Activated naive CD4-positive, alpha-beta T cell treated with Interleukin-2 at 50 U/mL for 16 hours (primary cell): ENCODE data around the gene DEFB121.
"Not testable (repeated sequence)": the region's sequence is repeated elsewhere in the genome, so short reads cannot be mapped to it uniquely, and the experiment has no call there.

Experiments
- DNase-seq: peaks from one replicate; pipeline ENCODE4 v3.0.0-alpha.2; 2020

Gene DEFB121, protein sequence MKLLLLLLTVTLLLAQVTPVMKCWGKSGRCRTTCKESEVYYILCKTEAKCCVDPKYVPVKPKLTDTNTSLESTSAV

DNA sequence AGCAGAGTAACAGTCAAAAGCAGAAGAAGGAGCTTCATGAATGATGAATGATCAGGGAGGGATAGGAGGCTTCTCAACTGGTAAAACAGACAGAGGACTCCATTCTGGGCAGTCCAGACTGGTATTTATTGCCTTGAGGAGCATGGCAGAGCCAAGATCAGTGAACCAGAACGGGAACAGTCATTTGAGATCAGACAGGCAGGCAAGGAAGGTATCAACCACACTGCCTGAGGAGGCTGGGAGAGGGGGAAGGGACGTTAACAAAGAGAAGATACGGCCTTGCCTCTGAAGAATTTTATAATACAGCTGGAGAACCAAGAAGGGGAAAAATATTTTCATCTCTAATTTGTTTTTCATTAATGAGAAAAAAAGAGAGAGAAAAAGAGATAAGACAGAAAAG is at the start of gene DEFB121:
Gene DEFB121, minus strand, starts transcription at position 101 of the 400 bp plus-strand sequence. Its CDS starts 63 bp downstream, at position 38.
- no peak for DNase-seq

DNA sequence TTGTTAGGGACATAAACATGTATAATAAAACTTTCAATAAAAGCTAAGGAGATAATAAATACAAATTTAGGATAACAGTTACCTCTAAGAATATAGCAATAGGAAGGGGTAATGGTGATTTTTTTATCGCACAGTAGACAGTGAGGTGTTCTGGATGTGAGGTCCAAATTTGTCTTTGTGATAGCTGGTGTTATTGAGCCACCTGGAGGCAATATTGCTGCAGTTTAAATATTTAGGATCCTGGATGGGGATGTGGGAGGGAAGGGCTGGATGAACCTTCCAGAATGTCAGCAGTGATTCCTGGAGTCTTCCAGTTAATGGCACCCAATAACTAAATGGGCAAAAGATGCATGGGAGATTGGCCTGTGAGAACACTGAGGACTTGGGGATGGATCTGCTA is 48.3 kb upstream of the DEFB121 start:
- DNase-seq: no peak

DNA sequence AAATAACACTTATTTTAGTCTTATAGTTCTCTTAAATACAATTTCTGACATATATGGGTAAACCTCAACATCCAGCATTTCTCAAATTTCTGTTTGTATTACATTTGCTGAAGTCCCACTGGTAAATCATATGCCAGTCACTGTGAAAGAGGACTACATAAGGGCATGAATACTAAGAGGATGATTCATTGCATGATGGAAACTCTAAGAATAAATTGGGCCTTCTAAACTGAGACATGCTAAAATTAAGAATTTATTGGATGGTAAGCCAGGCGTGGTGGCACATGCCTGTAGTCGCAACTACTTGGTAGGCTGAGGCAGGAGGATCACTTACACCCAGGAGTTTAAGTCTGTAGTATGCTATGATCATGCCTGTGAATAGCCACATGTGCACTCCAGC is 46.6 kb upstream of the DEFB121 start:
- no peak for DNase-seq

DNA sequence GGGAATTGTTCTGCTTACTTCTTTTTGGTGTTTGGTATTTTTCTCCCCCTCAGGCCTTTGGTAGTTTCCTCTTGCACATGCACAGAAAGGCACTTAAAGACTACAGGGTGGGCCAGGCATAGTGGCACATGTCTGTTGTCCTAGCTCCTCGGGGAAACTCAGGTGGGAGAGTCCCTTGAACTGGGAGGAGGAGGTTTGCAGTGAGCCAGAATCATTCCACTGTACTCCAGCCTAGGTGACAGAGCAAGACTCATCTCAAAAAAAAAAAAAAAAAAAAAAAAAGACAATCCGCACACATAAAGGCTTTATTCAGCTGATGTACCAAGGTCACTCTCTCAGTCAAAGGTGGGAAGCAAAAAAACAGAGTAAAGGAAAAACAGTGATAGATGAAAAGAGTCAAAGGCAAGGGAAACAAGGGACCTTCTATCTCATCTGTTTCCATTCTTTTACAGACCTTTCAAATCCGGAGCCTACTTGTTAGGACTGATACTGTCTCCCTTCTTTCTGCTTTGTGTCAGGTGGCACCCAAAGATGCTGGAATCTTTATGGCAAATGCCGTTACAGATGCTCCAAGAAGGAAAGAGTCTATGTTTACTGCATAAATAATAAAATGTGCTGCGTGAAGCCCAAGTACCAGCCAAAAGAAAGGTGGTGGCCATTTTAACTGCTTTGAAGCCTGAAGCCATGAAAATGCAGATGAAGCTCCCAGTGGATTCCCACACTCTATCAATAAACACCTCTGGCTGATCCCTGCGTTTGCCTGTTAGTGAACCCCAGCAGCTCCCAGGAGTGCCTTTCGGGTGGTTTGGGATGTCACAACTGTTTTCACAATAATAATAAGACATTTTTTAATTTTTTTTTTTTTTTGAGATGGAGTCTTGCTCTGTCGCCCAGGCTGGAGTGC is 43.7 kb upstream of the DEFB121 start:
- DNase-seq: no peak

DNA sequence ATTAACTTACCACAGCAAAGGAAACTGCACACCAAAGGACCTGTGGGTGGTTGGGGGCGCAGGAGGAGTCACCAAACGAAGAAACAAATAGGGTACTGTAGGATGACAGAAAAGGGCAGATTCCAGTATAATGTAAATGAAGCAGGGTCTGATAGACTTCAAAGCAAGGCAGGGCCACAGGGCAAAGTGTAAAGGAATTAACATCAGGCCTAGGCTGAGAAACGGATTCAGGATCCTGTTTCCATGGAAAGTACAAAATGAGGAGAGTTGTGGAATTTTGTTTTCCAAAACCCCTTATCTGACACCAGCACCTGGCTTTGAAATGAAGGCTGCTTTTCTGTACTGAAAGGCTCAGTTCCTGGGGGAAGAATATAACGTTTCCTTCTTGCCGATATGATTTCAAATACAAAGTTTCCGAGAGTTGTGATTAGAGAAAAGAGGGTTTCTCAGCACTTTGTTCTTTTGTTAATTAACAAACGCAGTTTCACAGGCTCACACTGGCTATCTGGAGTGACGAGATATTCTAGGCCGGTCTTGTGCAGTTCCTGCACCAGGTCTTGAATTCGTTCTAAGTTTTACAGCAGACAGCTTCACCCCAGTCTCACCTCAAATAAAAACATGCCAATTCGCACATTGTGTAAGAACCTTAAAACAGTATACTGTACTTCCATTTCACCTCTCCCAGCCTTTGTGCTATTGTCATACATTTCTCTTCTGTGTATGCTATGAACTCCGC is 40.2 kb upstream of the DEFB121 start:
- no peak for DNase-seq

DNA sequence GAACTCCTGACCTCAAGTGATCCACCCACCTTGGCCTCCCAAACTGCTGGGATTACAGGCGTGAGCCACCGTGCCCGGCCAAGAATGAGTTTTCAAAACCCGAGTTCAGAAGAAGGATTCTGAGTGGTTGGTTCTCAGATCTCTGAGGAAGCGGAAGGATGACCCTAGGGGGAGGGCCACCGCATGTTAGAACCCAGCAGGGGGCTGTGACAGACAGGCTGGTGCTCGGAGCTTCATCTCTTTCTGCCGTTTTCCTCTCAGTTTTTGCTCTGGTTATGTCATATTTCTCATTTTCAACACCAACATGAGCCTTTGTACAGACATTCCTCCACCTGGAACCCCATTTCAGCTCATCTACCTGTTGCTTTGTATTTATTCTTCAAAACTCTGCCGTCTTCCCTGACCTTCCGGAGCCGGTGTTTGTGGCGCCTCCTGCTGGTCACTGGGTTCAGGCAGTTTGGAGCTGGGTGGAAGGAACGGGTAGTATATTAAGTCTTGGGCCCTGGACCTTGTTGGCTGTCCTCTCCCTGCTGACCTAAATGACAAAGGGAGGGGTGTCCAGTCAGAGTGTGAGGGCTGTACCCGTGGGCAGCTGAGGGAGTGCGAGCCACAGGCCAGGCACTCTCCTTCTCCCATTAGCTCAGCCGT is 34.1 kb upstream of the DEFB121 start, which contains the start of gene DEFB123:
Gene DEFB123, plus strand, starts transcription at position 621 of the 648 bp plus-strand sequence. CDS start 67 bp downstream, outside the sequence.
- DNase-seq: no peak

DNA sequence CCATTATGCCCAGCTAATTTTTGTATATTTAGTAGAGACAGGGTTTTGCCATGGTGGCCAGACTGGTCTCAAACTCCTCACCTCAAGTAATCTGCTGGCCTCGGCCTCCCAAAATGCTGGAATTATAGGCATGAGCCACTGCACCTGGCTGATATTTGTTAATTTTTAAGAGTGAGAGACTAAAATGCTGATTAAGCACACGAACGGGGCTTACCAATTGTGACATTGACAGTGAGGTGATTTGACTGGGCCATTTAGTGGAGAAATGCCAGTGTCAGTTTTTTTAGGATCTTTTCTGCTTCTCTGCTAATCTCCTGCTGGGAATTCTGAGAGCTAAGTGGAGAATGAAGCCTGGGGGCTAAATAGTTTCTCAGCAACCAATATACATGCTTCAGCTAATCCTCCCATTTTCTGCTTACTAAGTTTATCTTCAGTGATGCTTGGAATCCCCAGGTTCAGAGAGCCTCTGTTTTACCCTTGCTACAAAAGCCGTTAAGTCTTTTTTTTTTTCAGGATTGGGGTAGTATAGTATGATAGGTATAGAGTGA is 24.6 kb upstream of the DEFB121 start:
- no peak for DNase-seq

DNA sequence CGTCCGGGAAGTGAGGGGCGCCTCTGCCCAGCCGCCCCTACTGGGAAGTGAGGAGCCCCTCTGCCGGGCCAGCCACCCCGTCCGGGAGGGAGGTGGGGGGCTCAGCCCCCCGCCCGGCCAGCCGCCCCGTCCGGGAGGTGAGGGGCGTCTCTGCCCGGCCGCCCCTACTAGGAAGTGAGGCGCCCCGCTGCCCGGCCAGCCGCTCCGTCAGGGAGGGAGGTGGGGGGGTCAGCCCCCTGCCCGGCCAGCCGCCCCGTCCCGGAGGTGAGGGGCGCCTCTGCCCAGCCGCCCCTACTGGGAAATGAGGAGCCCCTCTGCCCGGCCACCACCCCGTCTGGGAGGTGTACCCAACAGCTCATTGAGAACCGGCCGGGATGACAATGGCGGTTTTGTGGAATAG is 21.6 kb upstream of the DEFB121 start:
- DNase-seq: not testable (repeated sequence)

DNA sequence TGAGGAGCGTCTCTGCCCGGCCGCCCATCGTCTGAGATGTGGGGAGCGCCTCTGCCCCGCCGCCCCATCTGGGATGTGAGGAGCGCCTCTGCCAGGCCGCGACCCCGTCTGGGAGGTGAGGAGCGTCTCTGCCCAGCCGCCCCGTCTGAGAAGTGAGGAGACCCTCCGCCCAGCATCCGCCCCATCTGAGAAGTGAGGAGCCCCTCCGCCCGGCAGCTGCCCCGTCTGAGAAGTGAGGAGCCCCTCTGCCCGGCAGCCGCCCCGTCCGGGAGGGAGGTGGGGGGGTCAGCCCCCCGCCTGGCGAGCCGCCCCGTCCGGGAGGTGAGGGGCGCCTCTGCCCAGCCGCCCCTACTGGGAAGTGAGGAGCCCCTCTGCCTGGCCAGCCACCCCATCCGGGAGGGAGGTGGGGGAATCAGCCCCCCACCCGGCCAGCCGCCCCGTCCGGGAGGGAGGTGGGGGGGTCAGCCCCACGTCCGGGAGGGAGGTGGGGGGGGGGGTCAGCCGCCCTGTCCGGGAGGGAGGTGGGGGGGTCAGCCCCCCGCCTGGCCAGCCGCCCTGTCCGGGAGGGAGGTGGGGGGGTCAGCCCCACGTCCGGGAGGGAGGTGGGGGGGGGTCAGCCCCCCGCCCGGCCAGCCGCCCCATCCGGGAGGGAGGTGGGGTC is 21.0 kb upstream of the DEFB121 start:
- not testable (repeated sequence) for DNase-seq

DNA sequence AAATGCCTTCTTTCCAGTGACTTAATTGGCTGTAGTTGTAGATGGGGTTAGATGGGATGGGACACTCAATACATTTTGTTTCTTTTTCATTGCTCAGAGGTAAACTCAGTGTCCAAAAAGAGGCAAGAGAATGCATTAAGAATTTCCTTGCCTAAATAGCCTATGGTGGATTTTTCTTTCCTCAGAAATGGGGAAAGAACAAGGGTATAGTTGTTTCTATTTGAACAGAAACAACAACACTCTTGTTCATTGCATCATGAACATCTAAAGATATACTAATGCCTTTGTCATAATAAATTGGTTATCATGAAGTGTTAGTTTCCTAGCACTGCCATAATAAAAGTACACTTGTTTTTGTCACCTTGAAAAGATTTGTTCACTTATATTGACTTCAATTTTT is 19.8 kb upstream of the DEFB121 start:
- DNase-seq: no peak

DNA sequence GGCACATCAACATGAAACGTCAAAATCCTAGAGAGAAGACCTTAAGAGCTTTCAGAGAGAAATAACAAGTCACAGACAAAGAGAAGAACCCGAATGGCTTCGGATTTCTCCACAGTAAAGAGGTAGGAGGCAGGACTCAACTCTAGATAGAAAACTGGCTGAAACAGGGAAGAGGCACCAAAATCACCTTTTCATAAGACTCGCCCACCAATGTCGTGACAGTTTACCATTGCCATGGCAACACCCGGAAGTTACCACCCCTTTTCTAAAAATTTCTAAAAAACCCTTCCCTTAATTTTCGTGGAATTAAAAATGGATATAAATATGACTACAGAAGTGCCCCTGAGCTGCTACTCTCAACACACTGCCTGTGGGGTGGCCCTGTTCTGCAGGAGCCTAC is 12.3 kb upstream of the DEFB121 start:
- DNase-seq: no peak

DNA sequence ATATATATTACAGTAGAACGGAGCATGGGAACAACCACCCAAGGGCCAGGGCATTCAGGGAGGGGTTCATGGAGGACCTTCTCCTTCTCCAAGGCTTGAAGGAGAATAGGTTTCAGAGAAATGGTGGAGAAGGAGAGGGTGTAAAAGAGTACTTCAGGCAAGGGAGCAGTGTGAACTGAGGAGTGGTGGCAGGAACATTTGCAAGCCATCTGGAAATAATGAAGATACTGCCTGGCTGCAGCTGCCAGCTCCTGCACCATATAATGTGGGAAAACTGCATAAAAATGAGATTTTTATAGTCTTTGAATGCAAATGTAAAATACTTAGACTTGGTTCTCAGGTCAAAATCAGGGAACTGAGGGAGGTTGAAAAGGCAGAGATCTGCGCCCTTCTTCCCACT is 9.6 kb upstream of the DEFB121 start:
- no peak for DNase-seq

DNA sequence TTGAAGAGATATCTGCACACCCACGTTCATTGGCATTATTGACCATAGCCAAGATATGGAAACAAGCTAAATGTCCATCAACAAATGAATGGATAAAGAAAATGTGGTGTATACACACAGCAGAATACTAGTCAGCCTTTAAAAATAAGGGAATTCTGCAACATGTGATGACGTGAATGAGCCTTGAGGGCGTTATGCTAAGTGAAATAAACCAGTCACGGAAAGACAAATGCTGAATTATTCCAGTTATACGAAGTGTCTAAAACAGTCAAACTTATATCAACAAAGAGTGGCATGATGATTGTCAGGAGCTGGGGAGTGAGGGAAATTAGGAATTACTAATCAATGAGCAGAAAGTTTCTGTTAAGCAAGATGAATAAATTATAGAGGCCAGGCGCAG is 8.4 kb upstream of the DEFB121 start:
- DNase-seq: no peak

DNA sequence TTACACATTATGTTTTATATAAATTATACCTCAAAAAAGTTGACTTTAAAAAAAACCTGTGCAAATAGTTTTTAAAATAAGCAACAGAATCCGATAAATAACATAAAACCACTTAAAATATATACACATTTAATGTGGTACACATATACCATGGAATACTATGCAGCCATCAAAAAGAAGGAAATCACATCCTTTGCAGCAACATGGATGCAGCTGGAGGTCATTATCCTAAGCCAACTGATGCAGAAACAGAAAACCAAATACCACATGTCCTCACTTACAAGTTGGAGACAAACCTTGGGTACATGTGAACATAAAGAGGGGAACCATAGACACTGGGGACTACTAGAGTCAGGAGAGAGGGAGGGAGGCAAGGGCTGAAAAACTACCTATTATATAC is 4.0 kb upstream of the DEFB121 start:
- DNase-seq: no peak

DNA sequence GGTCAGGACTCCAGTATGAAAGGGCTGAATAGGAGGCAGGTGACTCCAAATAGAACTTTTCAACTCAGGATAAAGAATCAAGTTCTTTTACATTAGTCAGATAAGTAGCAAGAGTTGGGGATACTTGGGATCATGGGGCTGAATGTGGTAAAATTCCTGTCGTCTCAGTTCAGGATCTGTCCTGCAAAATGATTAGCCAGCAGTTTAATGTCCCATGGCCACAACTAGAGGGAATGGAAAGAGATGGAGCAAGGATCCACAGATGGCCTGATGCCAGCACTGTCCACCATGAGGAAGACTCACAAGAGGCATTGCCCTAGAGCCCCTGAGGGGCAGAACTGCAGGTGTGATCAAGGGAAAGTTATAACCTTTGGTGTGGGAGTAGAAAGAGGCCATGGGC is 2.1 kb downstream of the DEFB121 start:
- no peak for DNase-seq

DNA sequence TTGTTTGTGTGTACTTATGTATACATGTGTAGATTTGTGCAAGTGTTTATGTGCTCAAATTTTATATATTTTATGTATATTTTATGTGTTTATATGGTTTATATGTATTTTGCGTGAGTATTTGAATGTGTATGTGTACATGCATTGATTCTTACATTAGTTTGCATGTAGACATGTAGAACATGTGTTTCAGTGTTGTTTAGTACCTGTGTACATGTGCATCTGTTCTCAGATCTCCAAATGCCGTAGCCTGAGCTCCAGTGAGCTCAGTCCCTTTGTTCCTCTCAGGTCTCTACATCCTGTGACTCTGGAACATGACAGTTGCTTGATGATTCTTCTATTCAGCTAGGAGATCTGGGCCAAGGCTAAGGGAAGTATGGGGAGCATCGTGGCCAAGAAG is 11.1 kb downstream of the DEFB121 start:
- DNase-seq: no peak

DNA sequence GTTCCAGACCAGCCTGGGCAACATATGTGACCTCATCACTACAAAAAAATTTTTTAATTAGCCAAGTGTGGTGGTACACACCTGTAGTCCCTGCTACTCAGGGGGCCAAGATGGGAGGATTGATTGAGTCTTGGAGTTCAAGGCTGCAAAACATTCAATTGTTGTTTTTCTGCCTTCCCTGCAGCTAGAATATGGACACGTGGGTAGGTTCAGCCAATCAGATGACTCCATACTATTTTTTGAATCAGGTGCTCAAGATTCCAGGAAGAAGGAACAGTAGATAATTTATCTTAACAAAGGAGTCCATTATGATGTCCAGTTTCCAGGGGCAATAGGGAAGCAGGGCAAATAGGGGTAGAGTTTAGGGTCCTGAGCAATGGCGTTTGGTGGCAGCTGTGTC is 13.2 kb downstream of the DEFB121 start:
- no peak for DNase-seq

DNA sequence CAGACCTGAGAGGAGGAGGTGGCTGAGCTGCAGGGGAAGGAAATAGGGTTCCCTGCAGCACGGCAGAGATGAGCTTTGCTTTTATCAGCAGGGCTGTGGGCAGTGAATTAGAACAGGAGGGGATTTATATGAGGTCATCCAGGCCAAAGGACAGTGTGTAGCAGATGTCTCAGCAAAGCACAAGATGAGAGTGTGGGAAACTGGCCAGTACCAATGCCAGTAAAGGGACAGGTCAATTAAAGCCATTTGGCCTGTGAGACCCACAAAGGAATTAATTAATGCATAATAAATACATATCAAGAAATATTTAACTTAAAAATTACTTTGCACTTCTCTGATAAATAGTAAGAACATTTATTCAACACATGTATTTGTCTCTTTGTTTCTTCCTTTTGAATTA is 15.5 kb downstream of the DEFB121 start, which contains the start of gene DEFB119:
Gene DEFB119, minus strand, starts transcription at position 101 of the 400 bp plus-strand sequence. CDS start 107 bp downstream, outside the sequence.
- DNase-seq: no peak

DNA sequence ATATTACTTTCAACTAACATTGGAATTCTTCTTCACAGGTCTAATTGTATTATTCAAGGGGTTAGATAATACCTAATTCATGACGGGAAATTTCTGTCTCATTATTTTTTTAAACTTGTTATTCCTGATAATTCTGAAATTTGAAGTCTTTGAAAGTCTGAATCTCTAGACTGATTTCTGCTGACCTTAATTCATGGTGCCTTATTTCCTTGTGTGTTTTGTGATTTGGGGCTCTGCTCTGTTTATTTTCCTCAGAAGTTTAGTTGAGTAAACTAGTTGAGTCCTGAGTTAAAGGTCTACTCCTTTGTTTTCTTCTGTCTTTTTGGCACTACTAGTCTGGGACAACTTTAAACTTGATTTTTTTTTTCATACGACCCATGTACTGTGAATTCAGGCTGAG is 31.7 kb downstream of the DEFB121 start:
- DNase-seq: no peak

DNA sequence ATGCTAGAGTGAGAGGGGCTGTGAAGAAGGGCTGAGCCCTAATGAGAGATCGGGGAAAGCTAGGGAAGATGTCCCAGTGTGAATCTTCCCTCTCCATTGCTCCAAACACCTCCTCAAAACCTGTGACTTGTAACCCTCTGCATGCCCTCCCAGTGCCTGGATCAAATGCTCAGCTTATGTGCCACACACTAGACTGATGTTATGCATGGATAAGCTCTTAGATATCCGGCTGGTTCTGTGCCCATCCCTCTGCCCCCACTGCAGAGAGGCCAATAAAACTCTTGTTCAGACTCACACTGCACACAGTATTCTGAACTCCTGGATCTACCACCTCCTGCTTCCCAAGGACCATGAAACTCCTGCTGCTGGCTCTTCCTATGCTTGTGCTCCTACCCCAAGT is 37.7 kb downstream of the DEFB121 start, which contains the start of gene DEFB118:
Gene DEFB118, plus strand, starts transcription at position 301 of the 400 bp plus-strand sequence. Its CDS starts 50 bp downstream, at position 351.
- DNase-seq: no peak

DNA sequence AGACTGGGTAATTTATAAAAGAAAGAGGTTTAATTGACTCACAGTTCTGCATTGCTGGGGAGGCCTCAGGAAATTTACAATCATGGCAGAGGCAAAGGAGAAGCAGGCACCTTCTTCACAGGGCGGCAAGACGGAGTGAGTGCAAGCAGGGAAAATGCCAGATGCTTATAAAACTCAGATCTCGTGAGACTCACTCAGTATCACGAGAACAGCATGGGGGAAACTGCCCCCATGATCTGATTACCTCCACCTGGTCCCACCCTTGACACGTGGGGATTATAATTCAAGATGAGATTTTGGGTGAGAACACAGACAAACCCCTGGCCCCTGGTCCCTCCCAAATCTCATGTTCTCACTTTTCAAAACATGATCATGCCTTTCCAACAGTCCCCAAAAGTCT is 41.7 kb downstream of the DEFB121 start:
- not testable (repeated sequence) for DNase-seq

DNA sequence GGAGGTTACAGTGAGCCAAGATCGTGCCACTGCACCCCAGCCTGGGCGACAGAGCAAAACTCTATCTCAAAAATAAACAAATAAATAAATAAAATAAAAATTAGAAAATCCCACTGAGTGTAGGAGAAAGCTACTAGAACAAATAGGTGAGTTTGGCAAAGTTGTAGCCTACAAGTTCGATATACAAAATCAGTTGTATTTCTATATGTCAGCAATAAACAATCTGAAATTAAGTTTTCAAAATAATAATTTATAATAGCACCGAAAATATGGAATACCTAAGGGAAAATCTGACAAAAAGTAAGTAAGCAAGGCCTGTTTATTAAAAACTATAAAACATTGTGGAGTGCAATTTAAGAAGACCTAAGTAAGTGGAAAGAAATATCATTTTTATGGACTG is 42.7 kb downstream of the DEFB121 start:
- DNase-seq: no peak
